Measurements from ENCODE around the gene SPDYC. TPM values are rescaled to one million over a fixed set of nuclear protein-coding genes. Genes with fewer than 3 reads are reported as not detected.
A peak's percentile ranks its signal among the peaks of the same experiment; 100 is the strongest.

The SPDYC gene
- polyA plus RNA-seq, 3 donors, result 0.64 TPM; not detected in 2

DNA sequence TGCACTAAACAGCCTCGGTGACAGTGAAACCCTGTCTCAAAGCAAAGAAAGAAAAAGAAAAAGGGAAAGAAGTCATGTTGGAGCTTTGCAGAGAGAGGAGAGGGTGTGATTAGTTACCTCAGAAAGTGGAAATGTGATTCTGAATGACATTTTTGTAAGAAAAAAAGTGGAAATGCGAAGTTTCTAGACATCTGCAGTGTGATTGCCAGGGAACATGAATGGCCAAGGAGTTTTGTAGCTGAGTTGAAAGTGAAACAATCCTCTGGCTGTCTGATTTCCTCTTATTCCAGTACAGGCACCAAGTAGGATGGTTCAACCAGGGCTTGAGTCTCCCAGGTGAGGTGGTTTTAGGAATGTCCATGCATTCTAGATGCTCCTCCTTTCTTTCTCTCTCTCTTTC lies 17.9 kb upstream of the SPDYC start:
- peak overlapping the region; percentile 87 to 98 (median 96) for H3K27ac Mint-ChIP-seq

DNA sequence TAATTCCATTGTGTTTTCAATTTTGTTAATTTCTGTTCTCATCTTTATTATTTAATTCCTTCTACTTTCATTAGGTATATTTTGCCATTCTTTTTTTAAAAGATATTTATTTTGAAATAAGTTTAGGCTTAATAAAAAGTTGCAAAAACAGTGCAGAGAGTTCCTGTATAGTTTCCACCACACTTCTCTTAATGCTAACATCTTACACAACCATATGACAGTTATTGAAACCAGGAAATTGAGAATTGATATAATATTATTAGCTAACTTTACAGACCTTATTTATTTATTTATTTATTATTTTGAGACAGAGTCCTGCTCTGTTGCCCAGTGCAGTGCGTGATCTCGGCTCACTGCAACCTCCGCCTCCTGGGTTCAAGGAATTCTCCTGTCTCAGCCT lies 13.8 kb upstream of the SPDYC start:
- 100% methylated on average over 3 of the region's 3 CpGs for WGBS (ENCODE audit: insufficient coverage)
- Histone ChIP-seq H3K27ac (ENCODE audit: low read depth in 1 of 2, low read length in 2 of 2) (peak overlapping the region in 1 of 2 donors; percentile 2), H3K9ac (ENCODE audit: insufficient read depth, low read length, poor library complexity, severe bottlenecking) (no peak overlapping the region), H2AFZ (ENCODE audit: insufficient read depth, low read depth, low read length, poor library complexity, severe bottlenecking) (no peak overlapping the region), H3K4me2 (replicated peaks; ENCODE audit: extremely low read depth, low read length, poor library complexity, severe bottlenecking) (no peak overlapping the region), H3K4me3 (replicated peaks in 1 of 3; ENCODE audit: low read depth in 2 of 3, low read length in 3 of 3) (no peak overlapping the region), H3K36me3 (replicated peaks in 1 of 2; ENCODE audit: control insufficient read depth in 1 of 2, insufficient read depth in 2 of 2, low read length in 2 of 2) (no peaks in the 10 kb centered on the region), H3K9me3 (replicated peaks in 1 of 2; ENCODE audit: control insufficient read depth in 1 of 2, insufficient read depth in 1 of 2, low read length in 2 of 2) (no peaks in the 10 kb centered on the region), H4K20me1 (ENCODE audit: insufficient read depth, low read length) (no peaks in the 10 kb centered on the region), H3K4me1 (ENCODE audit: control insufficient read depth in 1 of 2, insufficient read depth in 2 of 2, low read length in 2 of 2) (peaks cover 28 to 34% of the 10 kb centered on the region in 2 donors), H3K79me2 (ENCODE audit: insufficient read depth, low read length) (no peaks in the 10 kb centered on the region), H3K27me3 (ENCODE audit: control insufficient read depth in 2 of 2, insufficient read depth in 2 of 2, low read length in 2 of 2) (no peaks in the 10 kb centered on the region)
- TF ChIP-seq CTCF (IDR thresholded peaks at IDR 0.05), result no peak
- Mint-ChIP-seq H3K9me3 (no peaks in the 10 kb centered on the region), H3K4me1 (peaks cover 35% of the 10 kb centered on the region), H3K36me3 (no peaks in the 10 kb centered on the region), H3K27me3 (ENCODE audit: low read depth in 3 of 3) (peaks cover 0 to 1% (median 0%) of the 10 kb centered on the region in 3 donors), H3K27ac (peak overlapping the region in 4 of 7 donors; percentile 16 to 82 (median 38)), H3K4me3 (no peak overlapping the region)
- no peak for DNase-seq
- intact Hi-C loops (cut with micrococcal nuclease), result no loop called here

More for the DNA sequence above, 17.9 kb upstream of the SPDYC start:
- Histone ChIP-seq H3K27me3 (ENCODE audit: control insufficient read depth in 2 of 2, insufficient read depth in 2 of 2, low read length in 2 of 2) (no peaks in the 10 kb centered on the region), H3K4me1 (ENCODE audit: control insufficient read depth in 1 of 2, insufficient read depth in 2 of 2, low read length in 2 of 2) (peaks cover 47 to 58% of the 10 kb centered on the region in 2 donors), H3K9me3 (replicated peaks in 1 of 2; ENCODE audit: control insufficient read depth in 1 of 2, insufficient read depth in 1 of 2, low read length in 2 of 2) (peaks cover 3 to 4% of the 10 kb centered on the region in 2 donors), H3K36me3 (replicated peaks in 1 of 2; ENCODE audit: control insufficient read depth in 1 of 2, insufficient read depth in 2 of 2, low read length in 2 of 2) (no peaks in the 10 kb centered on the region), H3K9ac (ENCODE audit: insufficient read depth, low read length, poor library complexity, severe bottlenecking) (no peak overlapping the region), H3K4me2 (replicated peaks; ENCODE audit: extremely low read depth, low read length, poor library complexity, severe bottlenecking) (peak overlapping the region; percentile 62), H4K20me1 (ENCODE audit: insufficient read depth, low read length) (no peaks in the 10 kb centered on the region), H3K79me2 (ENCODE audit: insufficient read depth, low read length) (no peaks in the 10 kb centered on the region), H3K27ac (ENCODE audit: low read depth in 1 of 2, low read length in 2 of 2) (peak overlapping the region; percentile 70 to 77), H2AFZ (ENCODE audit: insufficient read depth, low read depth, low read length, poor library complexity, severe bottlenecking) (peak overlapping the region; percentile 30), H3K4me3 (replicated peaks in 1 of 3; ENCODE audit: low read depth in 2 of 3, low read length in 3 of 3) (peak overlapping the region in 1 of 3 experiments; percentile 24)
- Mint-ChIP-seq H3K36me3 (no peaks in the 10 kb centered on the region), H3K9me3 (peaks cover 0 to 4% (median 3%) of the 10 kb centered on the region in 7 donors), H3K4me1 (peaks cover 53% of the 10 kb centered on the region), H3K27me3 (ENCODE audit: low read depth in 3 of 3) (peaks cover 0 to 2% (median 0%) of the 10 kb centered on the region in 3 donors), H3K4me3 (peak overlapping the region; percentile 16 to 77)
- no peak for TF ChIP-seq CTCF (IDR thresholded peaks at IDR 0.05)
- WGBS (ENCODE audit: insufficient coverage), result 13% methylated on average over 2 of the region's 2 CpGs
- peak; percentile 22 to 45 (median 43) for DNase-seq
- intact Hi-C loops (cut with micrococcal nuclease), result no loop called here
